AG09319 (cell line): ENCODE data around the gene GNG2.

ENCODE experiments used
- DNase-seq: peaks from one replicate; pipeline ENCODE4 v3.0.0-alpha.2; 2010; ENCODE audit warnings: low read depth; ENCODE audit errors: extremely low read depth
- CTCF ChIP-seq: IDR thresholded peaks from 2 replicates; pipeline ENCODE4 v1.5.1; 2011; ENCODE audit warnings: low read depth, mild to moderate bottlenecking, inconsistent platforms, low read length, moderate library complexity

The GNG2 gene

GRCh38 chr14:51860164-51860824 is at the start of gene GNG2:
GNG2 (plus strand) TSS chr14:51860612; CDS start chr14:51950679, 90,067 bp downstream.
- TF ChIP-seq CTCF, result no peak
- DNase-seq, result peak; percentile 50

- TF ChIP-seq CTCF, result no peak
- DNase-seq, result no peak
These were observed 48.7 kb upstream of the GNG2 start for GRCh38 chr14:51811706-51812105.

- DNase-seq, result no peak
These were observed 44.4 kb upstream of the GNG2 start for GRCh38 chr14:51816031-51816430.

GRCh38 chr14:51817326-51817725 is 43.1 kb upstream of the GNG2 start:
- no peak for TF ChIP-seq CTCF
- no peak for DNase-seq

More at GRCh38 chr14:51816031-51816430, 44.4 kb upstream of the GNG2 start:
- TF ChIP-seq CTCF, result no peak

- DNase-seq, result no peak
- no peak for TF ChIP-seq CTCF
These were observed 41.5 kb upstream of the GNG2 start for GRCh38 chr14:51818748-51819380.

GRCh38 chr14:51821822-51822221 is 38.6 kb upstream of the GNG2 start:
- no peak for TF ChIP-seq CTCF
- peak; percentile 27 for DNase-seq

GRCh38 chr14:51822499-51822898 is 37.9 kb upstream of the GNG2 start:
- TF ChIP-seq CTCF, result no peak
- no peak for DNase-seq
